Activated CD4-positive, alpha-beta memory T cell treated with anti-CD3 and anti-CD28 coated beads, Interleukin-2, amount 10 ng/mL, durations not matched to agents 7 days and 5 days (primary cell): ENCODE data around the gene LRRC59. TPM values are rescaled to one million over a fixed set of nuclear protein-coding genes. Genes with fewer than 3 reads are reported as not detected.
"Not testable (repeated sequence)": the region's sequence is repeated elsewhere in the genome, so short reads cannot be mapped to it uniquely, and the experiment has no call there.

Experiments
- CTCF ChIA-PET: fragments of 350-600 bp; sonication (Branson Sonifier 250); formaldehyde crosslinking; loops from one replicate; lab custom pipeline; 2021; ENCODE audit warnings: antibody characterized with exemption, inconsistent platforms; lab: Charles Lee
- POLR2A ChIA-PET: fragments of 350-600 bp; sonication (Branson Sonifier 250); formaldehyde crosslinking; loops from one replicate; lab custom pipeline; 2021; ENCODE audit warnings: antibody characterized with exemption; lab: Charles Lee
- DNase-seq: peaks from one replicate; pipeline ENCODE4 v3.0.0-alpha.2; 2020
- H3K27ac Mint-ChIP-seq: one replicate; pipeline ENCODE4 v1.8.0; 2021; ENCODE audit warnings: mild to moderate bottlenecking, mixed read lengths
- H3K27me3 Mint-ChIP-seq: one replicate; pipeline ENCODE4 v1.8.0; 2021; ENCODE audit warnings: mixed read lengths
- H3K36me3 Mint-ChIP-seq: one replicate; pipeline ENCODE4 v1.8.0; 2021; ENCODE audit warnings: low read depth, mixed read lengths
- H3K4me1 Mint-ChIP-seq: one replicate; pipeline ENCODE4 v1.8.0; 2021; ENCODE audit warnings: mixed read lengths
- H3K4me3 Mint-ChIP-seq: one replicate; pipeline ENCODE4 v1.8.0; 2021; ENCODE audit warnings: mild to moderate bottlenecking, mixed read lengths
- H3K9me3 Mint-ChIP-seq: one replicate; pipeline ENCODE4 v1.8.0; 2021; ENCODE audit warnings: mixed read lengths
- total RNA-seq, 2 experiments: library from RNA; stranded (reverse); gene quantifications; one replicate each; pipeline ENCODE4 v1.2.3, GENCODE V29; 2021

Gene LRRC59
- total RNA-seq, 2 experiments from 2014 or later = 67.1 to 68.9 TPM

DNA sequence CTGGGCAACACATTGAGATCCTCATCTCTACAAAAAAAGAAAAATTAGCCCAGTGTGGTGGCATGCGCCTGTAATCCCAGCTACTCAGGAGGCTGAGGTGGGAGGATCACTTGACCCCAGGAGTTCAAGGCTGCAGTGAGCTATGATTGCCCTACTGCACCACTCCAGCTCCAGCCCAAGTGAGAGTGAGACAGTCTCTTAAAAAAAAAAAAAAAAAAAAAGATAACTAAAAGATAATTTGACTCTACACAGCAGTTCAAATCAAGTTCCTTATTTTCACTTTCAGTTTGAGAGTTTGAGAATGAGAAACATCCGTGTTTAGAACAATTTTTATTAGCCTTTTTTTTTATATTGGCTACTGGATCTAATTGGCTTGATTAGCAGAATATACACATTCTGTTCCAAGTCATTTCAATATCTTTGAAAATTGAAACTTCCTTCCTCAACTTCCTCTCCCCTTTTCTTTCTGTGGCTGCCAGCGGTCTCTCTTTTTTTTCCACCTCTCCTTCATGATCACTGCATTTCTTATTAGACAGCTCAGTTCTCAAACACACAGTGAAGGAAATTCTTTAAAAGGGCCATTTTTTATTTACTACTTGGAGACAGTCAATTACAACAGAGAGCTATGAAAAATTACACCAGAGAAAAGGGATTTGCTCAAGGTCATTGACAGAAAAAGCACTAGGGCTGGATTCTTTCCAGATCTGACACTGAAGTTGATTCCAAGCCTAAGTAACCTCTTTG lies 24.2 kb upstream of the LRRC59 start:
- Mint-ChIP-seq H3K36me3 (no peaks in the 10 kb centered on the region), H3K27ac (peak overlapping the region; percentile 71), H3K4me1 (peaks cover 28% of the 10 kb centered on the region), H3K4me3 (peak overlapping the region; percentile 71), H3K27me3 (peaks cover 4% of the 10 kb centered on the region), H3K9me3 (no peaks in the 10 kb centered on the region)
- POLR2A ChIA-PET = interaction anchor here (0.6 to 3.1 kb wide), 7 partner anchors 13 to 299 kb away, joined by 3 to 22 read pairs (median 3); partner anchors contain the start of gene LRRC59
- no peak for DNase-seq
- CTCF ChIA-PET = interaction anchor here (0.6 to 3.5 kb wide), 8 partner anchors 24 to 1498 kb away, joined by 3 to 42 read pairs (median 3); partner anchors contain the start of gene LRRC59

DNA sequence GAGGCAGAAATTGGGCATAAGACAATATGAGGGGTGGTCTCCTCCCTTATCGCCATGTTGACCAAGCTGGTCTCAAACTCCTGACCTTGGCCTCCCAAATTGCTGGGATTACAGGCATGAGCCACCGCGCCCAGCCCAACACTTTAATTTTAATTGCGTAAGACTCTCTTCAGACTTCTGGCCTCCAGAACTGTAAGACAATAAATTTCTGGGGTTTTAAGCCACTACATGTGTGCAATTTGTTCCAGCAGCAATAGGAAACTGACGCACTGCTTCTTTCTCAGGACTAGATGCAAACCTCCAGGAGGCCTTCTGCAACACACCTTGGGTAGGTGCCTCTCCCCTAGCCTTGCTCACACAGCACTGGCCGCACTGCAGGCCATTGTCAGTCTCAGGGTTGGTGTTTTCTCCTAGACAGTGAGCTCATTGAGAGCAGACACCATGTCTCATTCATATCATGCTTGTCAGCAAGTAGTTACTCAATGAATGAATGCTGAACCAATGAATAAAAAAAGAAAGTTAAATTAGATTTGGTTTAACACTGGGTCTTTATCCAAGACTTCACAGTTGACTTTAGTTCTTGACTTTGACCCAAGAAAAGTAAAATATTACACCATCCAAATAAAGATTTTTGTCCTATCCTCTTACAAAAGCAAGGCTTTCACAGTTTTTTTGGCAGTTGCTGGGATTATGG lies 23.2 kb upstream of the LRRC59 start:
- ChIA-PET POLR2A (interaction anchor here (0.6 to 3.1 kb wide), 4 partner anchors 23 to 300 kb away, joined by 3 to 22 read pairs (median 4); partner anchors contain the start of gene LRRC59), CTCF (interaction anchor here (1.1 to 3.5 kb wide), 3 partner anchors 23 to 26 kb away, joined by 3 to 42 read pairs (median 3); partner anchors contain the start of gene LRRC59)
- no peaks in the 10 kb centered on the region for H3K9me3 Mint-ChIP-seq
- H3K36me3 Mint-ChIP-seq = no peaks in the 10 kb centered on the region
- peaks cover 26% of the 10 kb centered on the region for H3K4me1 Mint-ChIP-seq
- H3K27me3 Mint-ChIP-seq = peaks cover 4% of the 10 kb centered on the region
- peak overlapping the region; percentile 71 for H3K4me3 Mint-ChIP-seq
- DNase-seq = no peak
- H3K27ac Mint-ChIP-seq = no peak overlapping the region

DNA sequence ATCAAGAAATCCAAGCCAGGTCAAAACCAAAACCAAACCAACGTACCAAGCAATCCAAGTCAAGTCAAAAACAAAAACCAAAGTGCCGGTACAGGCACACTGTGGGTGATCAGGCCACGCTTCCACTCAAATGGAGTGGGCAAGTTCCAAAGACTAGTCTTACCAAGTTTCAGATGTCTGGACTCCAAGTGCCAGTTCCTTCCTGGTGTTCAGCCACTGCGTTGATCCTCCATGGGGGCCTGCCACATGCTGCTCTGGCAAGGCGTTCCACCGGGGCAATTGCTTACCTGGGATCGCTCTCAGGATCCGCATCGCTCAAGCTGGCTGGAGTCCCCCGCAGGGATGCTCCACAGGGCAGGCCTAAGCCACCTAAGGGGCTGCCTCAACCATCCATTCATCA lies 22.3 kb upstream of the LRRC59 start:
- H3K4me1 Mint-ChIP-seq = peaks cover 21% of the 10 kb centered on the region
- H3K9me3 Mint-ChIP-seq, CTCF ChIA-PET, H3K36me3 Mint-ChIP-seq, H3K4me3 Mint-ChIP-seq, DNase-seq, H3K27me3 Mint-ChIP-seq, H3K27ac Mint-ChIP-seq: not testable (repeated sequence)
- POLR2A ChIA-PET = interaction anchor here (3.1 kb wide), 1 partner anchor 22 kb away, joined by 22 read pairs; the partner anchor contains the start of gene LRRC59

DNA sequence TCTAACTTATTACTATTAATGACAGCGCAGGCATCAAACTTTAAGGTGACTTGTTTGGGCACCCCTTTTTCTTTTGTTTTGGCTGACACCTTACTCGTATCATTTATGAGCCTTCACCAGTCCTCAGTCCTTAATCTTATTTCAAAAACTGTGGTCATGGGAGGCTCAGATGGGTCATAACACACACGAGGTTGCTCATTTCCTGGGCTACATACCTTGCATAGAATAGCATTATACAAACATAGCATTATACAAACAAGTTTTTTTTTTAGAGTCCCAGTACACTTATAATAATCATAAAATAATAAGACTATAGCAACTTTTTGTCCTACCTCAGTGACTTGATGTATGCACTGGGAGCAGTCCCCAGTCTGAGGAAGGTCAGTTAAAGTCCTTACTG lies 17.5 kb upstream of the LRRC59 start:
- H3K4me3 Mint-ChIP-seq = no peak overlapping the region
- no peaks in the 10 kb centered on the region for H3K9me3 Mint-ChIP-seq
- H3K36me3 Mint-ChIP-seq = no peaks in the 10 kb centered on the region
- ChIA-PET CTCF (no interaction called here), POLR2A (no interaction called here)
- no peak overlapping the region for H3K27ac Mint-ChIP-seq
- H3K27me3 Mint-ChIP-seq = peaks cover 17% of the 10 kb centered on the region
- DNase-seq = no peak
- peaks cover under 1% of the 10 kb centered on the region for H3K4me1 Mint-ChIP-seq

DNA sequence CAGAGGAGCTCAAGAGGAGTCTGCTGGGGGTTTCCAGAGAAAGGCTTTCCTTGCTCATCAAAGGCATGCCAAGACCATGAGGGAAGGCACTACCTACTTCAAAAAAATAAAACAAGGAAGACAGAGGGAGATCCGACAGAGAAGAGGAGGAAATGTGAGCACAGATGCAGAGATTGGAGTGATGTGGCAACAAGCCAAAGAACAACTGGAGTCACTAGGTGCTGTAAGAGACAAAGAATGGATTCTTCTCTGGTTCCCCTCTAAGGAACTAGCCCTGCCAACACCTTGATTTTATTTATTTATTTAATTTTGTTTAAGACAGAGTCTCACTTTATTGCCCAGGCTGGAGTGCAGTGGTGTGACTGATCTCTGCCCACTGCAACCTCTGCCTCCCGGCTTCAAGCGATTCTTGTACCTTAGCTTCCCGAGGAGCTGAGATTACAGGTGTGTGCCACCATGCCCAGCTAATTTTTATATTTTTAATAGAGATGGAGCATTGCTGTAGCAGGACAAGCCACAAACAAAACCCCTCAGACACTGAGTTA lies 14.9 kb upstream of the LRRC59 start:
- no peaks in the 10 kb centered on the region for H3K36me3 Mint-ChIP-seq
- POLR2A ChIA-PET = interaction anchor here (0.6 kb wide), 1 partner anchor 703 kb away, joined by 3 read pairs; no protein-coding TSS in a partner anchor
- no peak for DNase-seq
- peaks cover 17% of the 10 kb centered on the region for H3K27me3 Mint-ChIP-seq
- H3K9me3 Mint-ChIP-seq = no peaks in the 10 kb centered on the region
- H3K4me3 Mint-ChIP-seq = no peak overlapping the region
- no peak overlapping the region for H3K27ac Mint-ChIP-seq
- H3K4me1 Mint-ChIP-seq = no peaks in the 10 kb centered on the region
- CTCF ChIA-PET = interaction anchor here (3.4 kb wide), 1 partner anchor 14 kb away, joined by 18 read pairs; the partner anchor contains the start of gene LRRC59

DNA sequence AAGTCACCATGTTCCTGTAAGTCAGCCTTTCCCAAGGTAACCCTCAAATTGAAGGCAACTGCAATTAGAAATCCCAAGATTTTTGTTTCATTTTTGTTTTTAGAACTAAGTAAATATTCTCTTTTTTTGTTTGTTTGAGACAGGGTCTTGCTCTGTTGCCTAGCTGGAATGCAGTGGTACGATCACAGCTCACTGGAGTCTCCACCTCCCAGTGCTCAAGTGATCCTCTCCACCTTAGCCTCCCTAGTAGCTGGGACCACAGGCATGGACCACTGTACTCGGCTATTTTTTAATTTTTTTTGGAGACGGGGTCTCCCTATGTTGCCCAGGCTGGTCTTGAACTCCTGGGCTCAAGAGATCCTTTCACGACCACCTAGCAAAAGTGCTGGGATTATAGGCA lies 10.6 kb upstream of the LRRC59 start:
- DNase-seq = no peak

DNA sequence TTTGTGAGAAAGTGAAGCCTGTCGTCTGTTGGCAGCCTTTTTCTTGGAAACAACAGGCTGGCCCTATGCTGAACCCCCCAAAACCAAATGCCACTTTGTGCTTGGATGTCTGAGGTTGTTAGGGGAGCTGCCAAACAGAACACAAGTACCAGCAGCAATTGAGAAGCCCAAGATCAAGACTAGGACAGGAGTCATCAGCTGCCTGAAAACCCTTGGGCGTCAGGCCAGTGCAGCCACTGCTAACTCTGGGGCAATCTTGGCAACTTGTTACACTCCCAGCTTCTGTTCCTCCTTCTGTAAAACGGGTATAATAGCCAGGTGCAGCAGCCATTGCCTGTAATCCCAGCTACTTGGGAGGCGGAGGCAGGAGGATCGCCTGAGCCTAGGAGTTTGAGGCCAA lies 9.3 kb upstream of the LRRC59 start:
- POLR2A ChIA-PET = interaction anchor here (1.3 to 5.2 kb wide), 2 partner anchors 10 to 21 kb away, joined by 3 to 24 read pairs; partner anchors contain the start of gene LRRC59
- no peaks in the 10 kb centered on the region for H3K36me3 Mint-ChIP-seq
- H3K4me1 Mint-ChIP-seq = no peaks in the 10 kb centered on the region
- no peak for DNase-seq
- no peak overlapping the region for H3K4me3 Mint-ChIP-seq
- H3K9me3 Mint-ChIP-seq = no peaks in the 10 kb centered on the region
- H3K27ac Mint-ChIP-seq = no peak overlapping the region
- H3K27me3 Mint-ChIP-seq = peaks cover 21% of the 10 kb centered on the region
- CTCF ChIA-PET = interaction anchor here (2.9 kb wide), 1 partner anchor 9 kb away, joined by 22 read pairs; the partner anchor contains the start of gene LRRC59

More for the DNA sequence above, 10.6 kb upstream of the LRRC59 start:
- Mint-ChIP-seq H3K27ac (no peak overlapping the region), H3K27me3 (peaks cover 27% of the 10 kb centered on the region), H3K36me3 (no peaks in the 10 kb centered on the region), H3K9me3 (no peaks in the 10 kb centered on the region), H3K4me3 (no peak overlapping the region), H3K4me1 (no peaks in the 10 kb centered on the region)
- POLR2A ChIA-PET = interaction anchor here (0.6 to 5.2 kb wide), 3 partner anchors 11 to 22 kb away, joined by 3 to 24 read pairs (median 3); partner anchors contain the start of gene LRRC59
- CTCF ChIA-PET = interaction anchor here (2.9 kb wide), 1 partner anchor 11 kb away, joined by 22 read pairs; the partner anchor contains the start of gene LRRC59

DNA sequence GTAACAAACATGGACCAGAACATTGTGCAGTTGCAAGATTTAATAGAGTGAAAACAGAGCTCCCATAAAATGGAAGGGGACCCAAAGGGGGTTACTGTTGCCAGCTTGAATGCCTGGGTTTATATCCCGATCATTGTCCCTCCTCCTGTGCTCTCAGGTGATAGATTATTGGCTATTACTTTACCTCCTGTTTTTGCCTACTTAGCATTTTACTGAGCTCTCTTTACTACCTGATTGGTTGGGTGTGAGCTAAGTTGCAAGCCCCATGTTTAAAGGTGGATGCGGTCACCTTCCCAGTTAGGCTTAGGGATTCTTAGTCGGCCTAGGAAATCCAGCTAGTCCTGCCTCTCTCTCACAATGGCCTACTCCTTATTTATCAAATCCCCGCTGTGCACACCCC lies 8.0 kb upstream of the LRRC59 start:
- CTCF ChIA-PET = interaction anchor here (0.9 kb wide), 1 partner anchor 43 kb away, joined by 4 read pairs; no protein-coding TSS in a partner anchor
- not testable (repeated sequence) for DNase-seq, H3K4me3 Mint-ChIP-seq, H3K9me3 Mint-ChIP-seq, H3K4me1 Mint-ChIP-seq, H3K27ac Mint-ChIP-seq, H3K36me3 Mint-ChIP-seq
- peaks cover 20% of the 10 kb centered on the region for H3K27me3 Mint-ChIP-seq
- POLR2A ChIA-PET = interaction anchor here (5.2 kb wide), 1 partner anchor 8 kb away, joined by 24 read pairs; the partner anchor contains the start of gene LRRC59

DNA sequence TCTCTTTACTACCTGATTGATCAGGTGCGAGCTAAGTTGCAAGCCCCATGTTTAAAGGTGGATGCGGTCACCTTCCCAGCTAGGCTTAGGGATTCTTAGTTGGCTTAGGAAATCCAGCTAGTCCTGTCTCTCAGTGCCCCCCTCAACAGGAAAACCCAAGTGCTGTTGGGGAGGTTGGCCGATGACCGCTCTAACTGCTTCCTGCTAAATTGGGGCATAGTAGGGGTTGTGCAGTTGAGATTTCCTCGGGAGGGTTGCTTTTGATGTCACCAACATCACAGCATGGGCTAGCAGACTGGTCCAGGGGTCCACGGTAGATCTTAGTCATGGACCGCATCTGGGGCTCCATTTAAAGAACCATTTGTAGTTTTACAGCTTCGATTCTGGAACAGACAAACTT lies 2.3 kb upstream of the LRRC59 start:
- H3K9me3 Mint-ChIP-seq, DNase-seq, H3K27me3 Mint-ChIP-seq, H3K4me3 Mint-ChIP-seq, H3K27ac Mint-ChIP-seq: not testable (repeated sequence)
- Mint-ChIP-seq H3K36me3 (peaks cover 13% of the 10 kb centered on the region), H3K4me1 (peaks cover 20% of the 10 kb centered on the region)
- CTCF ChIA-PET = interaction anchor here (0.8 to 3.8 kb wide), 3 partner anchors 12 to 38 kb away, joined by 3 to 26 read pairs (median 18); partner anchors contain the start of gene ACSF2
- POLR2A ChIA-PET = interaction anchor here (6.2 to 6.4 kb wide), 2 partner anchors 28 to 36 kb away, joined by 55 to 142 read pairs; partner anchors contain the start of genes EME1 and MRPL27

DNA sequence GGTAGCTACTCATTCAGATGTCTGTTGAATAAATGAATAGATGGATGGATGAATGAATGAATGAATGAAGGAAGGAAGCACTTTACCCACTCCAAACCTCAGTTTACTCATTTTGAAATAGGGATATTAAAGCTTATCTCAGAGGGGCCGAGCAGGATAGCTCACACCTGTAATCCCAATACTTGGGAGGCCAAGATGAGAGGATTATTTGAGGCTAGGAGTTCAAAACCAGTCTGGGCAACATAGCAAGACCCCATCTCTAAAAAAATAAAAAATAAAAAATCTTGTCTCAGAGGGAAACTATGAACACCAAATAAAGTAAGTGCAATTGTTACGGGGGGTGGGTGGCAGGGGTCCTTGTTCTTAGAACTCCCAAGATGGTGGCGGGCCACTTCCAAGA lies 1.3 kb upstream of the LRRC59 start:
- not testable (repeated sequence) for DNase-seq, H3K27ac Mint-ChIP-seq, H3K4me3 Mint-ChIP-seq, H3K9me3 Mint-ChIP-seq, H3K27me3 Mint-ChIP-seq
- peaks cover 28% of the 10 kb centered on the region for H3K4me1 Mint-ChIP-seq
- ChIA-PET CTCF (interaction anchor here (1.0 to 3.8 kb wide), 9 partner anchors 13 to 193 kb away, joined by 3 to 75 read pairs (median 26); partner anchors contain the start of genes ACSF2, EME1, MRPL27 and RSAD1), POLR2A (interaction anchor here (3.0 to 6.4 kb wide), 5 partner anchors 8 to 52 kb away, joined by 22 to 142 read pairs (median 55); partner anchors contain the start of genes EME1, MRPL27 and XYLT2)
- peaks cover 22% of the 10 kb centered on the region for H3K36me3 Mint-ChIP-seq

DNA sequence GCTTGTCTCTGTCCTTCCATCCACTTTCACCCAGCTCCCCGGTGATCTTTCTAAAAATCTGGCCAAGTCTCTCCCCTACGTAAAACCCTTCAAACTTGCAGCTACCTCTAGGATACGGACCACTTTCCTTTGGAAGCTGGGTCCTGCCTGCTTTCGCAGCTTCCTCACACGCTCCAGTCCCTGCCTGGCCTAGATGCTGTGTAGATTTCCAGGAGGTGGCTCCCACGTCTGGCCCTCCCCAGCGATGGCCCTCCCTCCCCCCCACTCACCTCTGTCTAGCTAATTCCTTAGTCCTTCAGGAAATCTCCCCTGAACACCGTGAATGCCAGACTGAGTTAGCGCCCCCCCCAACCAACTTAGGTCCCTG lies 579 bp upstream of the LRRC59 start:
- H3K4me1 Mint-ChIP-seq = peaks cover 30% of the 10 kb centered on the region
- peaks cover 30% of the 10 kb centered on the region for H3K36me3 Mint-ChIP-seq
- peaks cover 2% of the 10 kb centered on the region for H3K9me3 Mint-ChIP-seq
- H3K27ac Mint-ChIP-seq = peak overlapping the region; percentile 67
- H3K4me3 Mint-ChIP-seq = peak overlapping the region; percentile 82
- peaks cover 2% of the 10 kb centered on the region for H3K27me3 Mint-ChIP-seq
- CTCF ChIA-PET = interaction anchor here (0.8 to 3.8 kb wide), 35 partner anchors 9 to 197 kb away, joined by 3 to 75 read pairs (median 9); partner anchors contain the start of genes ACSF2, CHAD, COL1A1 and EME1
- POLR2A ChIA-PET = interaction anchor here (0.8 to 6.4 kb wide), 17 partner anchors 9 to 324 kb away, joined by 3 to 142 read pairs (median 10); partner anchors contain the start of genes ACSF2, EME1, MRPL27 and XYLT2
- no peak for DNase-seq
